ENCODE measurements around the gene DMPK.

DNA sequence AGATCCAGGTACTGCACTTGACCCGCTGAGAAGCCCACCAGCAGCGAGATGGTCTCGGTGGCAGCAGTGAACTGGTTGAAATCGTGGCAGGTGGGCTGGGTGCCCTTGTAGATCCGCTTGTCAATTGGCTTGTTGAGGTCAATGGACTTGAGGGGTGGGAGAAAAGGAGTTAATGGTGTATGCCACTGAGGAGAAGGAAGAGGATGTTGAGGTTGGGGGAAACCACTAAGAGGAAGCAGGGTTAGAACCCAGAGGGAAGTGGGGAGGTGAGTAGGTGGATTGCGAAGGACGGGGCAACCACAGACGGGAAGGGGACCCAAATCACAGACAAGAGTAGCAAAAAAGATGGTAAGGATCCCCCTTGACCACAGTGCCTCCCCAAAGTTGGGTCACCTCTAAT, 8.7 kb upstream of the DMPK start:
- no peak for TF ChIP-seq POLR2A (IDR thresholded peaks at IDR 0.05)
- TF ChIP-seq, protein P1, sequence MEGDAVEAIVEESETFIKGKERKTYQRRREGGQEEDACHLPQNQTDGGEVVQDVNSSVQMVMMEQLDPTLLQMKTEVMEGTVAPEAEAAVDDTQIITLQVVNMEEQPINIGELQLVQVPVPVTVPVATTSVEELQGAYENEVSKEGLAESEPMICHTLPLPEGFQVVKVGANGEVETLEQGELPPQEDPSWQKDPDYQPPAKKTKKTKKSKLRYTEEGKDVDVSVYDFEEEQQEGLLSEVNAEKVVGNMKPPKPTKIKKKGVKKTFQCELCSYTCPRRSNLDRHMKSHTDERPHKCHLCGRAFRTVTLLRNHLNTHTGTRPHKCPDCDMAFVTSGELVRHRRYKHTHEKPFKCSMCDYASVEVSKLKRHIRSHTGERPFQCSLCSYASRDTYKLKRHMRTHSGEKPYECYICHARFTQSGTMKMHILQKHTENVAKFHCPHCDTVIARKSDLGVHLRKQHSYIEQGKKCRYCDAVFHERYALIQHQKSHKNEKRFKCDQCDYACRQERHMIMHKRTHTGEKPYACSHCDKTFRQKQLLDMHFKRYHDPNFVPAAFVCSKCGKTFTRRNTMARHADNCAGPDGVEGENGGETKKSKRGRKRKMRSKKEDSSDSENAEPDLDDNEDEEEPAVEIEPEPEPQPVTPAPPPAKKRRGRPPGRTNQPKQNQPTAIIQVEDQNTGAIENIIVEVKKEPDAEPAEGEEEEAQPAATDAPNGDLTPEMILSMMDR (IDR thresholded peaks at IDR 0.05): no peak
- peak; percentile 19 to 41 for TF ChIP-seq POLR2AphosphoS5 (IDR thresholded peaks at IDR 0.05)
- no peak for TF ChIP-seq EP300 (IDR thresholded peaks at IDR 0.05)
